Fibroblast of skin of left biceps (primary cell): ENCODE results near the gene POLN.

Source experiments
- DNase-seq, 2 experiments: peaks; one replicate each; pipeline ENCODE4 v3.0.0-alpha.2; 2013; ENCODE audit warnings: low read depth in 2 of 2

POLN gene

GRCh38 chr4:2059726-2060602 lies 182.0 kb downstream of the POLN start:
- no peak for DNase-seq

GRCh38 chr4:2059046-2059725 lies 182.7 kb downstream of the POLN start, which contains the start of gene NAT8L:
NAT8L (plus strand) TSS chr4:2059327; CDS start chr4:2059512, 185 bp downstream.
- DNase-seq = no peak

- no peak for DNase-seq
These were observed 183.5 kb downstream of the POLN start for GRCh38 chr4:2058264-2059045.

- no peak for DNase-seq
These were observed 184.4 kb downstream of the POLN start for GRCh38 chr4:2057382-2058065.

GRCh38 chr4:2054217-2054616 lies 187.7 kb downstream of the POLN start:
- DNase-seq = no peak

- DNase-seq = no peak
These were observed 190.8 kb downstream of the POLN start for GRCh38 chr4:2051086-2051485.

- no peak for DNase-seq
These were observed 192.1 kb downstream of the POLN start for GRCh38 chr4:2049811-2050210.

- no peak for DNase-seq
These were observed 192.5 kb downstream of the POLN start for GRCh38 chr4:2049381-2049780.

- DNase-seq = no peak
These were observed 193.1 kb downstream of the POLN start for GRCh38 chr4:2048831-2049230.

GRCh38 chr4:2047781-2048581 lies 193.9 kb downstream of the POLN start:
- no peak for DNase-seq

GRCh38 chr4:2047031-2047660 lies 194.8 kb downstream of the POLN start:
- DNase-seq = no peak

GRCh38 chr4:2046031-2046961 lies 195.6 kb downstream of the POLN start:
- no peak for DNase-seq

GRCh38 chr4:2045518-2045951 lies 196.4 kb downstream of the POLN start:
- no peak for DNase-seq

- DNase-seq = no peak
These were observed 197.1 kb downstream of the POLN start for GRCh38 chr4:2044542-2045517.

GRCh38 chr4:2044119-2044485 lies 197.8 kb downstream of the POLN start:
- DNase-seq = no peak

- DNase-seq = no peak
These were observed 198.4 kb downstream of the POLN start for GRCh38 chr4:2043396-2044118.

- no peak for DNase-seq
These were observed 198.9 kb downstream of the POLN start for GRCh38 chr4:2042947-2043395.
